ENCODE data around the gene SERPINA3.

GRCh38 chr14:94663965-94664704, 51.9 kb downstream of the SERPINA3 start:
- TF ChIP-seq CTCF (conservative IDR thresholded peaks at IDR 0.05) (no peak), EZH2 (IDR thresholded peaks at IDR 0.05; ENCODE audit: low read depth) (no peak)
